HepG2 (cell line): ENCODE measurements around the gene MAML1. TPM values are rescaled to one million over a fixed set of nuclear protein-coding genes. Genes with fewer than 3 reads are reported as not detected.

Experiments
- ELK4 ChIP-seq: sonication (generic); formaldehyde crosslinking; IDR thresholded peaks from 2 replicates; pipeline ENCODE4 v1.9.0; 2021; ENCODE audit warnings: missing genetic modification reagents, borderline replicate concordance
- ETS1 ChIP-seq: sonication (generic); formaldehyde crosslinking; IDR thresholded peaks from 2 replicates; pipeline ENCODE4 v1.4.0; 2020; ENCODE audit warnings: missing genetic modification reagents
- FLYWCH1 ChIP-seq: sonication (generic); formaldehyde crosslinking; IDR thresholded peaks from 2 replicates; pipeline ENCODE4 v1.8.1; 2023; ENCODE audit warnings: mild to moderate bottlenecking, missing genetic modification reagents
- FOXC1 ChIP-seq: sonication (generic); formaldehyde crosslinking; IDR thresholded peaks from 2 replicates; pipeline ENCODE4 v1.8.0; 2022; ENCODE audit warnings: mild to moderate bottlenecking, missing genetic modification reagents, borderline replicate concordance
- KDM1A ChIP-seq: IDR thresholded peaks from 2 replicates; pipeline ENCODE4 v1.6.1; 2016; ENCODE audit warnings: missing compliant biosample characterization
- MED1 ChIP-seq: sonication (generic); formaldehyde crosslinking; IDR thresholded peaks from 2 replicates; pipeline ENCODE4 v1.4.0; 2020; ENCODE audit warnings: missing genetic modification reagents
- PATZ1 ChIP-seq: sonication (generic); formaldehyde crosslinking; IDR thresholded peaks from 2 replicates; pipeline ENCODE4 v1.4.0; 2020; ENCODE audit warnings: missing genetic modification reagents
- RFXAP ChIP-seq: sonication (generic); formaldehyde crosslinking; IDR thresholded peaks from 2 replicates; pipeline ENCODE4 v1.4.0; 2020; ENCODE audit warnings: missing genetic modification reagents, borderline replicate concordance
- TAF15 ChIP-seq: fragments of 200-400 bp; formaldehyde crosslinking; IDR thresholded peaks from one replicate; pipeline ENCODE4 v1.6.1; 2018; ENCODE audit warnings: mild to moderate bottlenecking, low read depth, low read length; ENCODE audit not compliant: poor library complexity, severe bottlenecking
- TFDP1 ChIP-seq: IDR thresholded peaks from 2 replicates; pipeline ENCODE4 v1.6.1; 2016; ENCODE audit warnings: missing compliant biosample characterization, missing genetic modification reagents, borderline replicate concordance
- ZNF138 ChIP-seq: sonication (generic); formaldehyde crosslinking; IDR thresholded peaks from 2 replicates; pipeline ENCODE4 v1.5.0; 2020; ENCODE audit warnings: mild to moderate bottlenecking, low read depth, missing genetic modification reagents
- ZNF18 ChIP-seq: sonication (generic); formaldehyde crosslinking; IDR thresholded peaks from 2 replicates; pipeline ENCODE4 v1.8.0; 2022; ENCODE audit warnings: mild to moderate bottlenecking, missing genetic modification reagents; ENCODE audit not compliant: insufficient replicate concordance
- ZNF205 ChIP-seq: IDR thresholded peaks from 2 replicates; pipeline ENCODE4 v1.6.1; 2018; ENCODE audit warnings: missing biosample characterization, missing genetic modification reagents
- ZNF251 ChIP-seq: sonication (generic); formaldehyde crosslinking; IDR thresholded peaks from 2 replicates; pipeline ENCODE4 v1.9.0; 2021; ENCODE audit warnings: mild to moderate bottlenecking, missing genetic modification reagents
- ZNF710 ChIP-seq: sonication (generic); formaldehyde crosslinking; IDR thresholded peaks from 2 replicates; pipeline ENCODE4 v1.5.0; 2020; ENCODE audit warnings: mild to moderate bottlenecking, missing genetic modification reagents, borderline replicate concordance
- ZNF747 ChIP-seq: sonication (generic); formaldehyde crosslinking; IDR thresholded peaks from 2 replicates; pipeline ENCODE4 v1.8.1; 2023; ENCODE audit warnings: missing genetic modification reagents, mild to moderate bottlenecking, borderline replicate concordance
- polyA plus RNA-seq, 8 experiments: library from polyadenylated mRNA; depleted of rRNA in 3 of 8; stranded (reverse) in 7 of 8; unstranded in 1 of 8; fragments of >200 nt; fragmentation: Illumina TruSeq in 4 of 8; extraction: Trizol in 4 of 8; gene quantifications; 2 replicates each; pipeline versions ENCODE4 v1.2.1 to v1.2.3, GENCODE V29; 2011 to 2016; ENCODE audit warnings: low read depth in 4 of 8, missing spikeins in 1 of 8, mixed read lengths in 1 of 8; ENCODE audit not compliant: insufficient read depth in 1 of 8
- total RNA-seq, 5 experiments: library from RNA; depleted of rRNA; stranded (reverse); fragments of >200 nt; fragmentation: Illumina TruSeq; extraction: Trizol; gene quantifications; 2 replicates each; pipeline ENCODE4 v1.2.3, GENCODE V29; 2016; ENCODE audit warnings: low read depth in 1 of 5

MAML1 gene
- total and polyA plus RNA-seq, 2 of the 13 experiments (the other 11 are each of a cell fraction or from before 2014, with no cell fraction given): 10.0 to 10.8 TPM

GRCh38 chr5:179824745-179825112 is 92.1 kb downstream of the MAML1 start (continued):
- TF ChIP-seq MED1 (CRISPR knock-in tag) (0 out of 2 replicates have a peak, but pooled peaks have one; percentile 25), KDM1A (CRISPR knock-in tag) (no peak), ZNF18 (CRISPR knock-in tag) (no peak), FOXC1 (CRISPR knock-in tag) (peak; percentile 39; the same call in 1 of the 2 replicates), ELK4 (CRISPR knock-in tag) (no peak), ZNF710 (CRISPR knock-in tag) (no peak), ZNF251 (no peak), ZNF138 (CRISPR knock-in tag) (no peak), ZNF747 (CRISPR knock-in tag) (no peak), RFXAP (no peak), PATZ1 (CRISPR knock-in tag) (no peak), ZNF205 (no peak), TFDP1 (CRISPR knock-in tag) (no peak), TAF15 (no peak), FLYWCH1 (CRISPR knock-in tag) (no peak), ETS1 (no peak)
